H9 (cell line): ENCODE data around the gene ACOT8. TPM values are rescaled to one million over a fixed set of nuclear protein-coding genes. Genes with fewer than 3 reads are reported as not detected.

Experiments
- DNase-seq: peaks from one replicate; pipeline ENCODE4 v3.0.0-alpha.2; 2017
- H2AFZ ChIP-seq: one replicate; pipeline ENCODE4 v1.6.1; 2013; ENCODE audit warnings: mild to moderate bottlenecking, low read length, control low read depth, moderate library complexity
- H2AK5ac ChIP-seq: 2 replicates; pipeline ENCODE4 v1.6.1; 2013; ENCODE audit warnings: low read length, control low read depth, mixed read lengths; ENCODE audit not compliant: insufficient read length
- H2BK120ac ChIP-seq: one replicate; pipeline ENCODE4 v1.6.1; 2013; ENCODE audit warnings: low read depth, mild to moderate bottlenecking, low read length, control low read depth, inconsistent platforms; ENCODE audit not compliant: poor library complexity, severe bottlenecking
- H2BK12ac ChIP-seq: 2 replicates; pipeline ENCODE4 v1.6.1; 2013; ENCODE audit warnings: low read length, control low read depth, mixed read lengths, low read depth; ENCODE audit not compliant: insufficient read length
- H2BK15ac ChIP-seq: 2 replicates; pipeline ENCODE4 v1.6.1; 2013; ENCODE audit warnings: low read depth, low read length, control low read depth
- H2BK20ac ChIP-seq: one replicate; pipeline ENCODE4 v1.6.1; 2013; ENCODE audit warnings: low read depth, mild to moderate bottlenecking, low read length, control low read depth, inconsistent platforms; ENCODE audit not compliant: poor library complexity, severe bottlenecking
- H2BK5ac ChIP-seq: 2 replicates; pipeline ENCODE4 v1.6.1; 2013; ENCODE audit warnings: low read length, control low read depth, mixed read lengths; ENCODE audit not compliant: insufficient read length
- H3K14ac ChIP-seq: 2 replicates; pipeline ENCODE4 v1.6.1; 2013; ENCODE audit warnings: low read length, control low read depth; ENCODE audit not compliant: insufficient read depth
- H3K18ac ChIP-seq: 2 replicates; pipeline ENCODE4 v1.6.1; 2013; ENCODE audit warnings: low read depth, mild to moderate bottlenecking, mixed read lengths, low read length, control low read depth; ENCODE audit not compliant: insufficient read length
- H3K23ac ChIP-seq: 2 replicates; pipeline ENCODE4 v1.6.1; 2013; ENCODE audit warnings: low read length, control low read depth, mixed read lengths, low read depth; ENCODE audit not compliant: insufficient read length
- H3K23me2 ChIP-seq: 2 replicates; pipeline ENCODE4 v1.6.1; 2013; ENCODE audit warnings: low read depth, mild to moderate bottlenecking, mixed read lengths, low read length, control low read depth; ENCODE audit not compliant: insufficient read length, poor library complexity, severe bottlenecking
- H3K27ac ChIP-seq: 2 replicates; pipeline ENCODE4 v1.5.1; 2013; ENCODE audit warnings: low read length, control low read depth, mixed read lengths, low read depth; ENCODE audit not compliant: insufficient read length
- H3K27me3 ChIP-seq: 2 replicates; pipeline ENCODE4 v1.6.1; 2013; ENCODE audit warnings: low read length, control low read depth, inconsistent platforms; ENCODE audit not compliant: insufficient read depth
- H3K4ac ChIP-seq: 2 replicates; pipeline ENCODE4 v1.6.1; 2013; ENCODE audit warnings: low read depth, mild to moderate bottlenecking, control low read depth, inconsistent platforms, low read length, moderate library complexity
- H3K4me1 ChIP-seq: 2 replicates; pipeline ENCODE4 v1.6.1; 2013; ENCODE audit warnings: low read length, control low read depth, inconsistent platforms; ENCODE audit not compliant: insufficient read depth
- H3K4me2 ChIP-seq: 2 replicates; pipeline ENCODE4 v1.6.1; 2013; ENCODE audit warnings: low read length, control low read depth, mixed read lengths; ENCODE audit not compliant: insufficient read length, insufficient read depth
- H3K56ac ChIP-seq: 2 replicates; pipeline ENCODE4 v1.6.1; 2013; ENCODE audit warnings: low read depth, mild to moderate bottlenecking, mixed read lengths, low read length, control low read depth; ENCODE audit not compliant: insufficient read length
- H3K79me1 ChIP-seq: 2 replicates; pipeline ENCODE4 v1.6.1; 2013; ENCODE audit warnings: low read depth, mild to moderate bottlenecking, moderate library complexity, low read length, control low read depth, inconsistent platforms; ENCODE audit not compliant: insufficient read depth, poor library complexity, severe bottlenecking
- H3K79me2 ChIP-seq: 2 replicates; pipeline ENCODE4 v1.6.1; 2013; ENCODE audit warnings: low read length, control low read depth, inconsistent platforms; ENCODE audit not compliant: insufficient read depth
- H3K9ac ChIP-seq: 2 replicates; pipeline ENCODE4 v1.6.1; 2013; ENCODE audit warnings: low read length, control low read depth, mixed read lengths; ENCODE audit not compliant: insufficient read length; ENCODE audit errors: extremely low read depth
- H3K9me3 ChIP-seq: one replicate; pipeline ENCODE4 v1.6.1; 2013; ENCODE audit warnings: low read depth, low read length, inconsistent platforms; ENCODE audit not compliant: control insufficient read depth
- H3T11ph ChIP-seq: one replicate; pipeline ENCODE4 v1.6.1; 2013; ENCODE audit warnings: mild to moderate bottlenecking, low read length, control low read depth, inconsistent platforms
- H4K20me1 ChIP-seq: one replicate; pipeline ENCODE4 v1.6.1; 2013; ENCODE audit not compliant: control insufficient read depth, insufficient read length, insufficient read depth
- H4K5ac ChIP-seq: 2 replicates; pipeline ENCODE4 v1.6.1; 2013; ENCODE audit warnings: low read depth, mild to moderate bottlenecking, mixed read lengths, low read length, control low read depth; ENCODE audit not compliant: insufficient read length
- H4K8ac ChIP-seq: replicated peaks from 2 replicates; pipeline ENCODE4 v1.6.1; 2013; ENCODE audit warnings: low read length, control low read depth, mixed read lengths, low read depth; ENCODE audit not compliant: insufficient read length
- H4K91ac ChIP-seq: 2 replicates; pipeline ENCODE4 v1.6.1; 2013; ENCODE audit warnings: low read depth, mild to moderate bottlenecking, moderate library complexity, mixed read lengths, low read length, control low read depth; ENCODE audit not compliant: insufficient read length
- H3K27ac Mint-ChIP-seq, 3 experiments: 2 replicates in 2 of 3; 3 replicates in 1 of 3; pipeline ENCODE4 v1.8.0; 2020 to 2021; ENCODE audit warnings: mixed read lengths in 3 of 3, mild to moderate bottlenecking in 1 of 3, moderate library complexity in 1 of 3
- H3K27me3 Mint-ChIP-seq: 2 replicates; pipeline ENCODE4 v1.8.0; 2021; ENCODE audit warnings: low read depth, mild to moderate bottlenecking, moderate library complexity, mixed read lengths
- H3K36me3 Mint-ChIP-seq, 3 experiments: 2 replicates in 2 of 3; 3 replicates in 1 of 3; pipeline ENCODE4 v1.8.0; 2020 to 2021; ENCODE audit warnings: low read depth in 3 of 3, mixed read lengths in 3 of 3; ENCODE audit not compliant: insufficient read depth in 1 of 3
- H3K4me1 Mint-ChIP-seq, 2 experiments: 2 replicates each; pipeline ENCODE4 v1.8.0; 2020; ENCODE audit warnings: mixed read lengths in 2 of 2
- H3K4me3 Mint-ChIP-seq, 2 experiments: 2 replicates in 1 of 2; 3 replicates in 1 of 2; pipeline ENCODE4 v1.8.0; 2020 to 2021; ENCODE audit warnings: mild to moderate bottlenecking in 2 of 2, mixed read lengths in 2 of 2, moderate library complexity in 1 of 2
- H3K9me3 Mint-ChIP-seq, 2 experiments: 2 replicates in 1 of 2; 3 replicates in 1 of 2; pipeline ENCODE4 v1.8.0; 2020; ENCODE audit warnings: mild to moderate bottlenecking in 2 of 2, mixed read lengths in 2 of 2, moderate library complexity in 1 of 2
- CTCF ChIP-seq: fragments of 200-600 bp; sonication (generic); conservative IDR thresholded peaks from 3 replicates; pipeline ENCODE4 v1.8.0; 2021; ENCODE audit warnings: antibody characterized with exemption, mild to moderate bottlenecking
- WGBS: extraction: QIAGEN DNeasy Blood & Tissue Kit; methylation state at CpG from one replicate; pipeline ENCODE4 v1.1.7; 2013; ENCODE audit warnings: missing lambda C conversion rate, low lambda C conversion rate, mixed read lengths; ENCODE audit not compliant: insufficient read length; ENCODE audit errors: extremely low coverage; 5-methylcytosine and 5-hydroxymethylcytosine counted together
- total RNA-seq: library from RNA; stranded (reverse); gene quantifications from 2 replicates; pipeline ENCODE4 v1.2.1, GENCODE V29; 2021

The ACOT8 gene
- total RNA-seq, 1 experiment from 2014 or later, result 26.7 TPM

DNA sequence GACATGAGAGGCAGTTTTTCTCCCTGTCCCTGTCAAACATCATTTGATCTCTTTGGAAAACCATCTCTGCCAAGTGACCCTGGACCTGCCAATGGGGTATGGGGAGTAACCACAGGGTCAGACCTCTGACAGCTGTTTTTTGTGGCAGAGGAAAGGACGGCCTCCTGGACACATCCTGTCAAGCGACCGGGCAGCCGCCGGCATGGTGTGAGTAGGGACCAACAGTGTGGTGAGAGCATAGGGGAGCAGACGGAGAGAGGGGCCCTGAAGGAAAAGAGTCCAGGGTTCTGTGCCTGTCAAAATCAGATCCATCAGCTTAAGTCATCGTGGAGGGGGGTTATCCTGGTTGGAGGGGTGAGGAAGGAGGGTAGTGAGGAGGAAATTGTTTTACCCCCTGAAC, 55.3 kb downstream of the ACOT8 start:
- Histone ChIP-seq H3K27me3 (no peaks in the 10 kb centered on the region), H4K91ac (no peak overlapping the region), H3K79me2 (no peaks in the 10 kb centered on the region), H3K23ac (no peak overlapping the region), H3K18ac (no peak overlapping the region), H2BK120ac (no peak overlapping the region), H3K27ac (no peak overlapping the region), H2BK20ac (no peak overlapping the region), H4K20me1 (no peaks in the 10 kb centered on the region), H3T11ph (no peak overlapping the region), H3K9me3 (no peaks in the 10 kb centered on the region), H2AK5ac (no peak overlapping the region), H2AFZ (no peak overlapping the region), H3K23me2 (no peaks in the 10 kb centered on the region), H2BK5ac (no peak overlapping the region), H3K14ac (no peak overlapping the region), H4K5ac (no peak overlapping the region), H3K9ac (no peak overlapping the region), H4K8ac (no peak overlapping the region), H3K4me2 (no peak overlapping the region), H2BK15ac (no peak overlapping the region), H3K4ac (no peak overlapping the region), H3K56ac (no peak overlapping the region), H3K79me1 (no peaks in the 10 kb centered on the region), H2BK12ac (no peak overlapping the region), H3K4me1 (no peaks in the 10 kb centered on the region)
- DNase-seq, result no peak
- Mint-ChIP-seq H3K27ac (no peak overlapping the region), H3K4me1 (peaks cover 4% of the 10 kb centered on the region in 2 experiments), H3K4me3 (no peak overlapping the region), H3K9me3 (no peaks in the 10 kb centered on the region), H3K27me3 (no peaks in the 10 kb centered on the region), H3K36me3 (peaks cover 14 to 64% (median 53%) of the 10 kb centered on the region in 3 experiments; a peak in 6 of 7 replicates)
- no peak for TF ChIP-seq CTCF
- WGBS, result no CpG with 5 or more reads among the region's 7 CpGs
